WTC11 (cell line): ENCODE data around the gene CCSER2. TPM values are rescaled to one million over a fixed set of nuclear protein-coding genes. Genes with fewer than 3 reads are reported as not detected.
"Not testable (repeated sequence)": the region's sequence is repeated elsewhere in the genome, so short reads cannot be mapped to it uniquely, and the experiment has no call there.

Experiments
- ATAC-seq: fragments of 200-7000 bp; cut with Tn5 transposase; 2 replicates; pipeline ENCODE4 v1.10.0; 2021; ENCODE audit warnings: mild to moderate bottlenecking, moderate library complexity
- CTCF ChIA-PET: fragments of 300-600 bp; sonication (Branson Sonifier 250); formaldehyde crosslinking; loops from one replicate; lab custom pipeline; 2021; ENCODE audit warnings: antibody characterized with exemption; lab: Charles Lee
- POLR2A ChIA-PET: fragments of 350-600 bp; sonication (Branson Sonifier 250); formaldehyde crosslinking; loops from one replicate; lab custom pipeline; 2021; ENCODE audit warnings: antibody characterized with exemption; lab: Charles Lee
- DNase-seq: peaks from one replicate; pipeline ENCODE4 v3.0.0; 2021; ENCODE audit warnings: low spot score
- H3K27ac Mint-ChIP-seq: 2 replicates; pipeline ENCODE4 v1.8.0; 2021; ENCODE audit warnings: mixed read lengths
- H3K27me3 Mint-ChIP-seq: 2 replicates; pipeline ENCODE4 v1.8.0; 2021; ENCODE audit warnings: low read depth, mild to moderate bottlenecking, moderate library complexity, mixed read lengths
- H3K36me3 Mint-ChIP-seq: 2 replicates; pipeline ENCODE4 v1.8.0; 2021; ENCODE audit warnings: mixed read lengths
- H3K4me1 Mint-ChIP-seq: 2 replicates; pipeline ENCODE4 v1.8.0; 2022; ENCODE audit warnings: mixed read lengths
- H3K4me3 Mint-ChIP-seq: 2 replicates; pipeline ENCODE4 v1.8.0; 2021; ENCODE audit warnings: mild to moderate bottlenecking, moderate library complexity, mixed read lengths
- H3K9me3 Mint-ChIP-seq: 2 replicates; pipeline ENCODE4 v1.8.0; 2021; ENCODE audit warnings: mixed read lengths
- FOXP1 ChIP-seq: sonication (generic); formaldehyde crosslinking; IDR thresholded peaks from 2 replicates; pipeline ENCODE4 v1.8.0; 2022; ENCODE audit warnings: missing genetic modification reagents, mild to moderate bottlenecking, moderate library complexity, borderline replicate concordance
- HMGXB4 ChIP-seq: sonication (generic); formaldehyde crosslinking; IDR thresholded peaks from 2 replicates; pipeline ENCODE4 v1.8.1; 2023; ENCODE audit warnings: mild to moderate bottlenecking, moderate library complexity, missing genetic modification reagents
- SP1 ChIP-seq: sonication (generic); formaldehyde crosslinking; conservative IDR thresholded peaks from 2 replicates; pipeline ENCODE4 v1.8.1; 2022; ENCODE audit warnings: missing genetic modification reagents
- TCF7 ChIP-seq: sonication (generic); formaldehyde crosslinking; IDR thresholded peaks from 2 replicates; pipeline ENCODE4 v1.8.0; 2022; ENCODE audit warnings: mild to moderate bottlenecking, low read depth, missing genetic modification reagents, moderate library complexity
- TEAD1 ChIP-seq: sonication (generic); formaldehyde crosslinking; IDR thresholded peaks from 2 replicates; pipeline ENCODE4 v1.8.0; 2022; ENCODE audit warnings: mild to moderate bottlenecking, missing genetic modification reagents
- ZNF281 ChIP-seq: sonication (generic); formaldehyde crosslinking; IDR thresholded peaks from 2 replicates; pipeline ENCODE4 v1.8.0; 2023; ENCODE audit warnings: mild to moderate bottlenecking, missing genetic modification reagents
- ZNF532 ChIP-seq: fragments of 250-450 bp; sonication (Bioruptor Pico); IDR thresholded peaks from 2 replicates; pipeline ENCODE4 v1.9.0; 2021; ENCODE audit warnings: mild to moderate bottlenecking, borderline replicate concordance
- total RNA-seq: library from RNA; stranded (reverse); gene quantifications from 3 replicates; pipeline ENCODE4 v1.2.3, GENCODE V29; 2021
- TF ChIP-seq, protein P1 (sequence below): sonication (generic); formaldehyde crosslinking; IDR thresholded peaks from 2 replicates; pipeline ENCODE4 v1.8.0; 2023; ENCODE audit warnings: missing genetic modification reagents, mild to moderate bottlenecking, borderline replicate concordance
- TF ChIP-seq, protein P2 (sequence below): sonication (generic); formaldehyde crosslinking; IDR thresholded peaks from 2 replicates; pipeline ENCODE4 v1.8.0; 2022; ENCODE audit warnings: mild to moderate bottlenecking, missing genetic modification reagents
- TF ChIP-seq, protein P3 (sequence below): sonication (generic); formaldehyde crosslinking; IDR thresholded peaks from 2 replicates; pipeline ENCODE4 v1.8.1; 2022; ENCODE audit warnings: mild to moderate bottlenecking, moderate library complexity, missing genetic modification reagents

The CCSER2 gene
- total RNA-seq, 1 experiment from 2014 or later: 30.6 TPM

DNA sequence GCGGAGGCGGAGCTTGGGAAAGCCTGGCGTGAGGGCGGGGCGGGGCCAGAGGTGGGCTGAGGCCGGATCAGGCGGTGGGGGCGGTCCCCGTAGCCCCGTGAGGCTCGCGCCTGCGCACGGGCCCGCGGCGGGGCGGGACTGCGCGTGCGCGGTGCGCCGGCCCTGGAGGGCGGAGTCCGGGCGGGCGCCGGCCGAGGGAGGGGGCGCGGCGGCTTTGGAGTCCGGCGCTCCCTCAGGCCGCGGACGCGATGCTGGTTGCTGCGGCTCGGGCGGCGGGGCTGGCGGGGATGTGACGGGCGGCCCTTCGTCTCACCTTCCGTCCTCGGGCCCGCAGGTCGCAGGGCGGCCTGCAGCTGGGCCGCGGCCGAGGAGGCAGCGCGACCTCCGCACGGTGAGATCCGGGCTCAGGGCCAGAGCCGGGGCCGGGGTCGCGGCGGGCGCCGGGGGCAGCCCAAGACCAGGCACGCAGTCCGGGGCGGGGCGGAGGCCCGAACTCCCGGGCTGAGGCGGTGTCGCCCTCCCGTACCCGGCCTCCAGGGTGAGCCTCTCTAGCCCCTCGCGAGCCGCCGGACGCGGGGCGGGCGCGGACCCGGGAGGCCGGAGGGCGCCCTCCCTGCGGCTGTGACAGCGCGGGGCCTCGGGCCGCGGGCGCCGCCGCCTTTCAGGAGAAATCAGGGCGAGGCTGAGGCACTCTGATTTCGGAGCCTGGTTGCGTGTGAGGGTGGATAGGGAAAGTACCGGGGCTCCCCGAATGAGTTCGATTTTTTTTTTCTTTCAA, at the start of gene CCSER2 (continued):
- TF ChIP-seq, protein P1, sequence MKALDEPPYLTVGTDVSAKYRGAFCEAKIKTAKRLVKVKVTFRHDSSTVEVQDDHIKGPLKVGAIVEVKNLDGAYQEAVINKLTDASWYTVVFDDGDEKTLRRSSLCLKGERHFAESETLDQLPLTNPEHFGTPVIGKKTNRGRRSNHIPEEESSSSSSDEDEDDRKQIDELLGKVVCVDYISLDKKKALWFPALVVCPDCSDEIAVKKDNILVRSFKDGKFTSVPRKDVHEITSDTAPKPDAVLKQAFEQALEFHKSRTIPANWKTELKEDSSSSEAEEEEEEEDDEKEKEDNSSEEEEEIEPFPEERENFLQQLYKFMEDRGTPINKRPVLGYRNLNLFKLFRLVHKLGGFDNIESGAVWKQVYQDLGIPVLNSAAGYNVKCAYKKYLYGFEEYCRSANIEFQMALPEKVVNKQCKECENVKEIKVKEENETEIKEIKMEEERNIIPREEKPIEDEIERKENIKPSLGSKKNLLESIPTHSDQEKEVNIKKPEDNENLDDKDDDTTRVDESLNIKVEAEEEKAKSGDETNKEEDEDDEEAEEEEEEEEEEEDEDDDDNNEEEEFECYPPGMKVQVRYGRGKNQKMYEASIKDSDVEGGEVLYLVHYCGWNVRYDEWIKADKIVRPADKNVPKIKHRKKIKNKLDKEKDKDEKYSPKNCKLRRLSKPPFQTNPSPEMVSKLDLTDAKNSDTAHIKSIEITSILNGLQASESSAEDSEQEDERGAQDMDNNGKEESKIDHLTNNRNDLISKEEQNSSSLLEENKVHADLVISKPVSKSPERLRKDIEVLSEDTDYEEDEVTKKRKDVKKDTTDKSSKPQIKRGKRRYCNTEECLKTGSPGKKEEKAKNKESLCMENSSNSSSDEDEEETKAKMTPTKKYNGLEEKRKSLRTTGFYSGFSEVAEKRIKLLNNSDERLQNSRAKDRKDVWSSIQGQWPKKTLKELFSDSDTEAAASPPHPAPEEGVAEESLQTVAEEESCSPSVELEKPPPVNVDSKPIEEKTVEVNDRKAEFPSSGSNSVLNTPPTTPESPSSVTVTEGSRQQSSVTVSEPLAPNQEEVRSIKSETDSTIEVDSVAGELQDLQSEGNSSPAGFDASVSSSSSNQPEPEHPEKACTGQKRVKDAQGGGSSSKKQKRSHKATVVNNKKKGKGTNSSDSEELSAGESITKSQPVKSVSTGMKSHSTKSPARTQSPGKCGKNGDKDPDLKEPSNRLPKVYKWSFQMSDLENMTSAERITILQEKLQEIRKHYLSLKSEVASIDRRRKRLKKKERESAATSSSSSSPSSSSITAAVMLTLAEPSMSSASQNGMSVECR (CRISPR knock-in tag): 0 out of 2 replicates have a peak, but pooled peaks have one; percentile 51
- TF ChIP-seq SP1 (CRISPR knock-in tag) (peak; percentile 77; the same call in 1 of the 2 replicates), TCF7 (CRISPR knock-in tag) (0 out of 2 replicates have a peak, but pooled peaks have one; percentile 36), ZNF532 (no peak), FOXP1 (CRISPR knock-in tag) (peak; percentile 81), HMGXB4 (0 out of 2 replicates have a peak, but pooled peaks have one; percentile 51)

DNA sequence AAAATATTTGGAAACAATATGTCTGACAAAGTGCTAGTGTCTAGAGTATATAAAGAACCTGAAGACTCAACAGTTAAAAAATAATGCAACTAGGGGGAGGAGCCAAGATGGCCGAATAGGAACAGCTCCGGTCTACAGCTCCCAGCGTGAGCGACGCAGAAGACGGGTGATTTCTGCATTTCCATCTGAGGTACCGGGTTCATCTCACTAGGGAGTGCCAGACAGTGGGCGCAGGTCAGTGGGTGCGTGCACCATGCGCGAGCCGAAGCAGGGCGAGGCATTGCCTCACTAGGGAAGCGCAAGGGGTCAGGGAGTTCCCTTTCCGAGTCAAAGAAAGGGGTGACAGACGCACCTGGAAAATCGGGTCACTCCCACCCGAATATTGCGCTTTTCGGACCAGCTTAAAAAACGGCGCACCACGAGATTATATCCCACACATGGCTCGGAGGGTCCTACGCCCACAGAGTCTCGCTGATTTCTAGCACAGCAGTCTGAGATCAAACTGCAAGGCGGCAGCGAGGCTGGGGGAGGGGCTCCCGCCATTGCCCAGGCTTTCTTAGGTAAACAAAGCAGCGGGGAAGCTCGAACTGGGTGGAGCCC, 48.4 kb upstream of the CCSER2 start:
- ATAC-seq, H3K27ac Mint-ChIP-seq, H3K27me3 Mint-ChIP-seq, H3K4me1 Mint-ChIP-seq, POLR2A ChIA-PET, H3K36me3 Mint-ChIP-seq: not testable (repeated sequence)
- DNase-seq: peak; percentile 72
- CTCF ChIA-PET: interaction anchor here (0.7 to 2.4 kb wide), 4 partner anchors 12 to 269 kb away, joined by 3 to 17 read pairs (median 4); no protein-coding TSS in a partner anchor
- Mint-ChIP-seq H3K9me3 (peaks cover 16% of the 10 kb centered on the region; the same call in 1 of the 2 replicates), H3K4me3 (peak overlapping the region; percentile 82)
- TF ChIP-seq, protein P2, sequence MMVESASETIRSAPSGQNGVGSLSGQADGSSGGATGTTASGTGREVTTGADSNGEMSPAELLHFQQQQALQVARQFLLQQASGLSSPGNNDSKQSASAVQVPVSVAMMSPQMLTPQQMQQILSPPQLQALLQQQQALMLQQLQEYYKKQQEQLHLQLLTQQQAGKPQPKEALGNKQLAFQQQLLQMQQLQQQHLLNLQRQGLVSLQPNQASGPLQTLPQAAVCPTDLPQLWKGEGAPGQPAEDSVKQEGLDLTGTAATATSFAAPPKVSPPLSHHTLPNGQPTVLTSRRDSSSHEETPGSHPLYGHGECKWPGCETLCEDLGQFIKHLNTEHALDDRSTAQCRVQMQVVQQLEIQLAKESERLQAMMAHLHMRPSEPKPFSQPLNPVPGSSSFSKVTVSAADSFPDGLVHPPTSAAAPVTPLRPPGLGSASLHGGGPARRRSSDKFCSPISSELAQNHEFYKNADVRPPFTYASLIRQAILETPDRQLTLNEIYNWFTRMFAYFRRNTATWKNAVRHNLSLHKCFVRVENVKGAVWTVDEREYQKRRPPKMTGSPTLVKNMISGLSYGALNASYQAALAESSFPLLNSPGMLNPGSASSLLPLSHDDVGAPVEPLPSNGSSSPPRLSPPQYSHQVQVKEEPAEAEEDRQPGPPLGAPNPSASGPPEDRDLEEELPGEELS (CRISPR knock-in tag): 0 out of 2 replicates have a peak, but pooled peaks have one; percentile 69
- TF ChIP-seq ZNF281 (peak; percentile 88), SP1 (CRISPR knock-in tag) (0 out of 2 replicates have a peak, but pooled peaks have one; percentile 16), TEAD1 (0 out of 2 replicates have a peak, but pooled peaks have one; percentile 31)
- TF ChIP-seq, protein P3, sequence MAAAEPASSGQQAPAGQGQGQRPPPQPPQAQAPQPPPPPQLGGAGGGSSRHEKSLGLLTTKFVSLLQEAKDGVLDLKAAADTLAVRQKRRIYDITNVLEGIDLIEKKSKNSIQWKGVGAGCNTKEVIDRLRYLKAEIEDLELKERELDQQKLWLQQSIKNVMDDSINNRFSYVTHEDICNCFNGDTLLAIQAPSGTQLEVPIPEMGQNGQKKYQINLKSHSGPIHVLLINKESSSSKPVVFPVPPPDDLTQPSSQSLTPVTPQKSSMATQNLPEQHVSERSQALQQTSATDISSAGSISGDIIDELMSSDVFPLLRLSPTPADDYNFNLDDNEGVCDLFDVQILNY (CRISPR knock-in tag): peak; percentile 38; the same call in 1 of the 2 replicates
- TF ChIP-seq, protein P1 (CRISPR knock-in tag): peak; percentile 59; the same call in 1 of the 2 replicates
